Hematopoietic multipotent progenitor cell treated with erythropoietin and hydrocortisone succinate and interleukin-3 and kit ligand, for 8 days (in vitro differentiated cells): Measurements from ENCODE around the gene CHST2.

ENCODE experiments used
- DNase-seq: peaks from one replicate; pipeline ENCODE4 v3.0.0-alpha.2; 2015

Gene CHST2

GRCh38 chr3:143170074-143170473 is 50.5 kb downstream of the CHST2 start:
- no peak for DNase-seq

- DNase-seq = no peak
Observed at GRCh38 chr3:143170676-143171075, 51.1 kb downstream of the CHST2 start.

- DNase-seq = peak; percentile 20
Observed at GRCh38 chr3:143171141-143171980, 51.8 kb downstream of the CHST2 start.

GRCh38 chr3:143172062-143172794 is 52.7 kb downstream of the CHST2 start:
- no peak for DNase-seq

- no peak for DNase-seq
Observed at GRCh38 chr3:143172795-143173145, 53.2 kb downstream of the CHST2 start.

- DNase-seq = no peak
Observed at GRCh38 chr3:143173242-143173641, 53.7 kb downstream of the CHST2 start.
